ENCODE results near the gene ADPRM.

Gene ADPRM

DNA sequence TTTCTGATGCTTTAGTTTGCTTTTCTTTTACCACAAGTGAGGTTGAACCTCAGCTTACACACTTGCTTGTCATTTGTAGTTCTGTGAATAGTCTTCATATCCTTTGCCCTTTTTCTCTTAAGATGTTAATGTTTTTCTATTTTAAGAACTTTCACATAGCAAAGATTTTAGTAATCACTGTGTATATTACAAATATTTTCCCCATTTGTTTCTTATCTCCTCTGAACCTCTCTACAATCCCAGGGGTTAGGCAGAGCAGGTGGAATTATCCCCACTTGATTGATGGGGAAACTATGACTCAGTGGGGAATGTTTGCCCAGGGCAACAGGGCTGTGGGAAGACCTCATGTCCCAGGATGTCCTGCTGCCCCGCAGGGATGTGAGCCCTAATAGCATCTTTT is 28.6 kb upstream of the ADPRM start:
- TF ChIP-seq, protein P1, sequence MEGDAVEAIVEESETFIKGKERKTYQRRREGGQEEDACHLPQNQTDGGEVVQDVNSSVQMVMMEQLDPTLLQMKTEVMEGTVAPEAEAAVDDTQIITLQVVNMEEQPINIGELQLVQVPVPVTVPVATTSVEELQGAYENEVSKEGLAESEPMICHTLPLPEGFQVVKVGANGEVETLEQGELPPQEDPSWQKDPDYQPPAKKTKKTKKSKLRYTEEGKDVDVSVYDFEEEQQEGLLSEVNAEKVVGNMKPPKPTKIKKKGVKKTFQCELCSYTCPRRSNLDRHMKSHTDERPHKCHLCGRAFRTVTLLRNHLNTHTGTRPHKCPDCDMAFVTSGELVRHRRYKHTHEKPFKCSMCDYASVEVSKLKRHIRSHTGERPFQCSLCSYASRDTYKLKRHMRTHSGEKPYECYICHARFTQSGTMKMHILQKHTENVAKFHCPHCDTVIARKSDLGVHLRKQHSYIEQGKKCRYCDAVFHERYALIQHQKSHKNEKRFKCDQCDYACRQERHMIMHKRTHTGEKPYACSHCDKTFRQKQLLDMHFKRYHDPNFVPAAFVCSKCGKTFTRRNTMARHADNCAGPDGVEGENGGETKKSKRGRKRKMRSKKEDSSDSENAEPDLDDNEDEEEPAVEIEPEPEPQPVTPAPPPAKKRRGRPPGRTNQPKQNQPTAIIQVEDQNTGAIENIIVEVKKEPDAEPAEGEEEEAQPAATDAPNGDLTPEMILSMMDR (IDR thresholded peaks at IDR 0.05; ENCODE audit: borderline replicate concordance, insufficient read depth, low read depth, low read length) = no peak
- no peak overlapping the region for H3K4me3 ChIP-seq (ENCODE audit: low read depth, low read length)

DNA sequence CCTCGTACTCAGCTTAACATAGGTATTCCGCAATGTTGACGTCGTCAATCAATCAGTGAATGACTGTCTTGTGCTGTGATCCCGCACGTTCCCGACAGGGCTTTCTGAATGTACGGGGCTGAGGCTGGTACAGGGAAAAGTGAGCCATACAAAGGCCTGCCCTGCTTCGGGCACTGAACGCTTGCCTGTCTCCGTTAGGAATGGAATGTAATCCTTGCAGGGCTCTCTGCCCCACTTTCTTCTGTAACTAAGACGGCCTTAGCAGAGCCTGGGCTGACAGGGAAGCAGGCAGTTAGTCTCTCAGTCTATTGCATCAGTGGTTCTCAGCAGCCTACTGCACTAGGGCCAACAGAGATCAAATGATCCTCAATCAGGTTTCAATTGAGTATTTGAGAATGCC is 24.1 kb upstream of the ADPRM start:
- TF ChIP-seq, protein P1 (IDR thresholded peaks at IDR 0.05; ENCODE audit: borderline replicate concordance, insufficient read depth, low read depth, low read length) = no peak
- no peak overlapping the region for H3K4me3 ChIP-seq (ENCODE audit: low read depth, low read length)

DNA sequence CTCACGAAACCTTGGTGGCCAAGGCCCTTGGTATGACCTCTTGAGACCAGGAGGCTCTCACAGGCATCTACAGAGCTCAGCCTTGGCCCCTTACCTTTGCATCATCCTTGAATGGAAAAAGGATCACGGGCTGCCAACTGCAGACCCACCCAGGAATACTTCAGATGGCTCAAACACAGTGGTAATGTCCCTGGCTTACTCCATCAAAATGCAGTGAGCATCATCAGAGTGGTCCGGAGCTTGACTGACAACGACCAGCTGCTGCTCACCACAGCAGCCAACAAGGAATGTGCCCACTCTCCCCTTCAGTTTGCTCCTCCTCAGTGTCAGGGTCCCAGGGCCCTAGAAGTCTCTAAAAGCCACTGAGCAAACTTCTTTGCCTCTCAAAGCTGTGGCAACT is 22.7 kb upstream of the ADPRM start:
- TF ChIP-seq, protein P1 (IDR thresholded peaks at IDR 0.05; ENCODE audit: borderline replicate concordance, insufficient read depth, low read depth, low read length) = no peak
- H3K4me3 ChIP-seq (ENCODE audit: low read depth, low read length) = no peak overlapping the region

DNA sequence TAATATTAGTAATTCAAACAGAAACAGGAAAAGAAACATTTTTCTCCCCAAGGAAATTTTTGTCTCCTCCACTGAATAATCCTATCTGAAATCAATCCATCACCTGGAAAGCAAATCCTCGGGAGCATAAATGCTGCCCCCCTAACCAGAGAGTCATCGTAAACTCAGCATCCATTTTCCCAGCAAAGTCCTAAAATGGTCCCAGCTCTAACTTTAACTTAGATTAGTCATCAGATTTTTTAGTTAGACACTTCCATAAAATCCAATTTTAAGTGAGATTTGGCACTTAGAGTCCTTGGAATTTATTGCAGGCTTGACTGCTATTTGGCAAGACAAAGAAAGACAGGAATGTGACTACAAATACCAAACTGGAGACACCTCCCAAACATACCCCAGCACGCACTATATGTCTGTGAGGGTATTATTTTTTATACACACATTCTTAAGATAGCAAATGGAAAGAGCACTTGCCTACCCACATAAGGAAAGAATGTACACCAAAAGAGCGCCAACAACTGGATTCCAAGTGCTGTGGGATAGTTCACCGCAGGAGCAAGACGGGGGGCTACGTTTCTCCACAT is 15.4 kb upstream of the ADPRM start:
- no peak overlapping the region for H3K4me3 ChIP-seq (ENCODE audit: low read depth, low read length)
- TF ChIP-seq, protein P1 (IDR thresholded peaks at IDR 0.05; ENCODE audit: borderline replicate concordance, insufficient read depth, low read depth, low read length) = no peak

DNA sequence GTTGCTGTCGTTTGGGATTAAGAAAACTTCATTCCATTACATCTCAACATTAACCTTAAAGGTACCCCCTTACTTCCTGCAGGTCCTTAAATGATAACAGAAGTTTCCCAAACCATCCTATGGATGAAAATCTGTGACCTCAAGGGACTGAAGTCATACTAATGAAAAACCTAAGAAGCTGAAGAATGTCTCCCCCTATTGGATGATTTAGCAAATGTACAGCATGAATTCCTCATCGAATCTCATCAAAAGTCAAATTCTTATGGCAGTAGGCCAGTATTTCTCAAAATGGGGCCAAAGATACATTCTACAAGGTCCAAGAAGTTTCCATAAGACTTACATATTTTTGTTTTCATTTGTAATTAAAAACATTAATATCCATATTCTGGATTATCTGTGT is 13.5 kb upstream of the ADPRM start:
- H3K4me3 ChIP-seq (ENCODE audit: low read depth, low read length) = no peak overlapping the region
- TF ChIP-seq, protein P1 (IDR thresholded peaks at IDR 0.05; ENCODE audit: borderline replicate concordance, insufficient read depth, low read depth, low read length) = peak; percentile 36; the same call in 1 of the 2 replicates

DNA sequence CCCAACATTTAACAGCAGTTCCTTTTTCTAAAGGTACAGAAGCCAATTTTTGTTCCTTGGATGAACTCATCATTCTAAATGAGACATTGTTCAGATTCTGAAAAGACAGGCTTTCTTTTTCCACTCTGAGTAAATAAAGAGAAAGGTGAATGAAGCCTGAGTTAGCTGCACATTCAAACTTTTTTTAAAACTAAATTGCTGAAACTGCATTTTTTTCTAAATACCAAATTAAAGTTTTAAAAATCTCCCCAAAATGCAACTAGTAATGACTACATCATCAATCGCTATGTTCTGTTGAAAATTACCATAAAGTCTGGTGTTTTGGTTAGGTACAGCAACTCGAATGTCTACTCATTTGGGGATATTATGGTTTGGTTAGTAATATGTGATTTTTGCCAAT is 9.9 kb upstream of the ADPRM start:
- no peak overlapping the region for H3K4me3 ChIP-seq (ENCODE audit: low read depth, low read length)
- TF ChIP-seq, protein P1 (IDR thresholded peaks at IDR 0.05; ENCODE audit: borderline replicate concordance, insufficient read depth, low read depth, low read length) = no peak

DNA sequence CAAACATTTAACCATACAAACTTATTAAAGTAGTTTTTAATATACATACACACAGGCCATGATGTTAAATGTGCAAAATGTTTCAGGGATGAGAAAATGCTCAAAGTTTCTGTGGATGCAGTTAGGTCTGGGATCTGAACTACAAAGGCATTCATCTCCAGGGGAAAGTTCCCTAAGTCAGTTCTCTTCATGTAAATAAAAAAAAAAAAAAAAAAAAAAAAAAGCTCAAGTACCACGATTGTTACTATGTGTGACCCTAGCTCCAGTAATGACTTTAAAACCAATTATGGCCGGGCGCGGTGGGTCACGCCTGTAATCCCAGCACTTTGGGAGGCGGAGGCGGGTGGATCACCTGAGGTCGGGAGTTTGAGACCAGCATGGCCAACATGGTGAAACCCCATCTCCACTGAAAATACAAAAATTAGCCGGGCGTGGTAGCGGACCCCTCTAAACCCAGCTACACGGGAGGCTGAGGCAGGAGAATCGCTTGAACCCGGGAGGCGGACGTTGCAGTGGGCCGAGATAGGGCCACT is 1.5 kb upstream of the ADPRM start:
- H3K4me3 ChIP-seq (ENCODE audit: low read depth, low read length) = peak overlapping the region; percentile 83

Data from GM12875 (cell line).